ENCODE results near the gene SYT5.
"Not testable (repeated sequence)": the region's sequence is repeated elsewhere in the genome, so short reads cannot be mapped to it uniquely, and the experiment has no call there.

Gene SYT5

GRCh38 chr19:55220525-55220924, 40.4 kb upstream of the SYT5 start:
- no peak for FAIRE-seq

DNA sequence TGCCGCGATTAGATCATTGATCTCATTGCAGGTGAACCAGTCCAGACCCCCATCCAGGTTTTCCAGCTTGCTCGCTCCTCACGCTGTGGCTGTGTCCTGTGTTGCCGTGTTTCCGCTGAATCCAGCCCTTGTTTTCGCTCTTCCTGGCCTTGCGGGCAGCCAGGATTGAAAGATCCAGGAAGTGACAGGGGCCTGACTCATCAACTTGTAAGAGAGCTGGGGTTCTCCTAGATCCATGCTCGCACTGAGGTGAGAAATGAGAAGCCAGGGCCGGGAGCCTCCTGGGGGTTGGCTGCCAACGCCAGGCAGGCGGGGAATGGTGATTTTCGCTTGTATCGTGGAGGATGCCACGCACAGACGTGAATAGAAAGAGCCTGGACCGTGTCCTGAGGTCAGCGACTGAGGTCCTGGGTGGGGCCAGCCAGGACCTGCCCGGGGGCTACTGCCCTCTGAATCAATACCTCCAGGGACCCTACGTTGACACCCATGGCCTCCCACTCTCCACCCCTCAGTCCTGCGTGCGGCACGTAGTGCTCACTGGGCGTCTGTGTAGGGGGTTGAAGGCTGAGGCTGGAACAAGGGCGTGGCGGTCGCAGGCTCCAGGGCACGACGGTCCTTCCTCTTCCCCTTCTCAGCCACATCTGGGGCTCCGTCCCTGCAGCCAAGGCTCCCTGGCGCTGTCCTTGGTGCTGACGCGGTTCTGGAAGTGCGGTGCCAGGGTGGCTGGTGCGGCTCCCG, 36.5 kb upstream of the SYT5 start:
- peak; percentile 43; the same call in 1 of the 2 replicates for TF ChIP-seq POLR2A (IDR thresholded peaks at IDR 0.05; ENCODE audit: low read depth, low read length)
- peak; percentile 6 for FAIRE-seq
- peak; percentile 99 for DNase-seq (ENCODE audit: insufficient read length, low spot score)

More at GRCh38 chr19:55220525-55220924, 40.4 kb upstream of the SYT5 start:
- DNase-seq (ENCODE audit: insufficient read length, low spot score): no peak
- no peak for TF ChIP-seq POLR2A (IDR thresholded peaks at IDR 0.05; ENCODE audit: low read depth, low read length)

DNA sequence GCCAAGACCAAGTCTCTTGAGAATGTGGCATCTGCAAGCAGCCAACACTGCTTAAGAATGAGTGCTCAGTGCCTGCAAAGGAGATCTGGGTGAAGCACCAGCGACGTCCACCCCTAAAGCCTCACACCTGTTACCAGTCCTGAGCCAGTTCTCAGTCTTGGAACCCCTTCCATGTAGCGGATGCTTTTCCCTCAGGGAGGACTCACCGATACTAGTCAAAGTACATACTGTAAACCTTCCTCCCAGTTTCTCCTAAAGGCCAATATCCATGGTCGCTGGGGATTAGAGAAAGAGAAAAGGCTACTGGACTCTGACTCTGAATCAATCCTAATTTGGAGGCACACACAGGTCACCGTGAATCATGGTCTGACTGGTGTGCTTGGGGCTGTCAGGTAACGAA, 33.5 kb upstream of the SYT5 start:
- no peak for DNase-seq (ENCODE audit: insufficient read length, low spot score)
- no peak for TF ChIP-seq POLR2A (IDR thresholded peaks at IDR 0.05; ENCODE audit: low read depth, low read length)
- FAIRE-seq: no peak

DNA sequence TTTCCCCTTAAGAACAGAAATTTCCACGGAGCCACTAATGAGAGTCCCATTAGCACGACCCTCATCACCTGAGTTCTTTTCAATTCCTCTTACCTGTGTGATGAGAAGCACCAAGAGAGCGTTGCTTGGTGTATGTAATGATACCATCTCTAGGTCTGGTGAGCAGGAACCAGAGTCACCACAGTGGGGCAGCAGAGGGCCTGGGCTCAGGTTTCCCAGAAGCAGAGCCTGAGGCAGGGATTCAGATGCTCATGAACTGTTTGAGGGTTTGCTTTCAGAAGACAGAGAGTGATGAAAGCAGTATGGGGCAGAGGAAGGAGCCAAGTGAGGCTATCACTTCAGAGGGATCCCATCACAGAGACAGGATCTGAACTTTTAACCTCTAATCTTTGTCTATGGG, 32.4 kb upstream of the SYT5 start:
- FAIRE-seq (no peak), DNase-seq (ENCODE audit: insufficient read length, low spot score) (no peak)
- TF ChIP-seq POLR2A (IDR thresholded peaks at IDR 0.05; ENCODE audit: low read depth, low read length): no peak

- no peak for TF ChIP-seq POLR2A (IDR thresholded peaks at IDR 0.05; ENCODE audit: low read depth, low read length)
- FAIRE-seq (no peak), DNase-seq (ENCODE audit: insufficient read length, low spot score) (peak; percentile 91)
Measured at GRCh38 chr19:55209693-55210472, 29.8 kb upstream of the SYT5 start.

DNA sequence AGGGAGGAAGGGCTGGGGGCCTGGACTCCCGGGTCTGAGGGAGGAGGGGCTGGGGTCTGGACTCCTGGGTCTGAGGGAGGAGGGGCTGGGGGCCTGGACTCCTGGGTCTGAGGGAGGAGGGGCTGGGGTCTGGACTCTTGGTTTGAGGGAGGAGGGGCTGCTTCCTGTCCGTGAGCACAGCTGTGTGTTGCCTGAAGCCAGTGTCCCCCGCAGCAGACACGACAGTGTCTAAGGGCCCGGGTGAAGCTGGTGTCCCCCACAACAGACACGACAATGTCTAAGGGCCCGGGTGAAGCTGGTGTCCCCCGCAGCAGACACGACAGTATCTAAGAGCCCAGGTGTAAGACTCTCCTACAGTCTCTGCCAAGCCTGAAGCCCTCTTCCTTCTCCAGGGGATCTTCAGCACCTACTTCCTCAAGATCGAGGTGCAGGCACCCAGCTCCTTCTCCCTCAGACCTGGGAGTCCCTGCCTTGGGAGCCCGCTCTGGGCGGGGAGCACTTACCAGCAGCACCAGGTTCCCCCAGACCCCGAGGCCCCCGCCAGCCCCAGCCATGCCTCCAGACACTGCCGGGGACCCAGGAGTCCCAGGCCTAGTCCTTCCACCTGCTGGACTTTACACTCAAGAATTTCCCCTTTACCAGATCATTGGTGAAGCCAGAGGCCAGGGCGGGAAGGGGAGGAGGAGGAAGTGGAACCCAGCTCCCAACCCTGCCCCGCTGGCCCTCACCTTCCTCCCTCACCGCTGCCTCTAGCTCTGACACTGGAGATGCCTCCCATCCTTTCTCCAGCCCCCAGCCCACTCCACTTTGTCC, 29.0 kb upstream of the SYT5 start, which contains the start of gene PTPRH:
PTPRH (minus strand) TSS at position 622 of the 813 bp plus-strand sequence; CDS start at position 554, 68 bp downstream.
- TF ChIP-seq POLR2A (IDR thresholded peaks at IDR 0.05; ENCODE audit: low read depth, low read length): no peak
- DNase-seq (ENCODE audit: insufficient read length, low spot score) (no peak), FAIRE-seq (no peak)

- TF ChIP-seq POLR2A (IDR thresholded peaks at IDR 0.05; ENCODE audit: low read depth, low read length): peak; percentile 72
- DNase-seq (ENCODE audit: insufficient read length, low spot score) (peak; percentile 99), FAIRE-seq (no peak)
Measured at GRCh38 chr19:55206664-55207500, 26.8 kb upstream of the SYT5 start.

- not testable (repeated sequence) for FAIRE-seq; DNase-seq (ENCODE audit: insufficient read length, low spot score)
Measured at GRCh38 chr19:55202199-55202598, 22.1 kb upstream of the SYT5 start.

DNA sequence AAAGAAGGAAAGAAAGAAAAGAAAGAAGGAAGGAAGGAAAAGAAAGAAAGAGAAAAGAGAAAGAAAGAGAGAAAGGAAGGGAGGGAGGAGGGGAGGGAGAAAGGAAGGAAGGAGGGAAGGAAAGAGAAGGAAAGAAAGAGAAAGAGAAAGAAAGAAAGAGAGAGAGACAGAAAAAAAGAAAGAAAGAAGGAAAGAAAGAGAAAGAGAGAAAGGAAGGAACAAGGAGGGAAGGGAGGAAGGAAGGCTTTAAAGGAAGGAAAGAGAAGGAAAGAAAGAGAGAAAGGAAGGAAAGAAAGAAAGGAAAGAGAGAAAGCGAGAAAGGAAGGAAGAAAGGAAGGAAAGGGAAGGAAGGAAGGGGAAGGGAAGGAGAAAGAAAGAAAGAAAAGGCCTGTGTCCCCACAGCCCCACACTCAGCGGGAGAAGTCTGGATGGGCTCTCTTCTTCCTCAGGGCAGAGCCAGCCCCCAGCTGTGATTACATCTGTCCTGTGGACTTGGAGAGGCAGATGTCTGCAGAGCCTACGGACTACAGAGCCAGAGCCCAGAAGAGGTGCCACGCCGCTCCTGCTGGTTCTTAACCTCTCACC, 19.6 kb upstream of the SYT5 start:
- DNase-seq (ENCODE audit: insufficient read length, low spot score) (no peak), FAIRE-seq (no peak)
- TF ChIP-seq POLR2A (IDR thresholded peaks at IDR 0.05; ENCODE audit: low read depth, low read length): no peak

DNA sequence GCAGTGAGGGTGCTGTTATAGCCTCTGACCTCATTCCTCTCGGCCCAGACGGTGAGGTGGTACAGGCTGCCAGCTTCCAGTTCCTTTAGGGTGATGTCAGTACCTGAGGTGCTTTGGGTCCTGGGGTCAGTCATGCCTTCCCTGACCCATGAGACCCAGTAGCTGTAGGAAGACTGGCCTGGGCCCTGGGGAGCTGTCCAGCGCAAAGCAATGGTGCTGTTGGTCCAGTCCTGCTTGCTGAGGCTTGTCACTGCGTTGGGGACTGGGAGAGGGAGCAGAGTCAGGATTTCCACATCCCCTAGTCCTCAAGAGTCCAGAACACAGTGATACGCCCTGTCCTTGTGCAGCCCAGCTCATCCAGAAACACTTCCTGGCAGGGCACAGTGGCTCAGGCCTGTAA, 18.6 kb upstream of the SYT5 start:
- no peak for TF ChIP-seq POLR2A (IDR thresholded peaks at IDR 0.05; ENCODE audit: low read depth, low read length)
- no peak for DNase-seq (ENCODE audit: insufficient read length, low spot score)

GRCh38 chr19:55197528-55197927, 17.4 kb upstream of the SYT5 start:
- TF ChIP-seq POLR2A (IDR thresholded peaks at IDR 0.05; ENCODE audit: low read depth, low read length): no peak
- DNase-seq (ENCODE audit: insufficient read length, low spot score) (no peak), FAIRE-seq (no peak)

More for the DNA sequence above, 18.6 kb upstream of the SYT5 start:
- no peak for FAIRE-seq

GRCh38 chr19:55196803-55197202, 16.7 kb upstream of the SYT5 start:
- FAIRE-seq: no peak
- DNase-seq (ENCODE audit: insufficient read length, low spot score): no peak
- no peak for TF ChIP-seq POLR2A (IDR thresholded peaks at IDR 0.05; ENCODE audit: low read depth, low read length)

DNA sequence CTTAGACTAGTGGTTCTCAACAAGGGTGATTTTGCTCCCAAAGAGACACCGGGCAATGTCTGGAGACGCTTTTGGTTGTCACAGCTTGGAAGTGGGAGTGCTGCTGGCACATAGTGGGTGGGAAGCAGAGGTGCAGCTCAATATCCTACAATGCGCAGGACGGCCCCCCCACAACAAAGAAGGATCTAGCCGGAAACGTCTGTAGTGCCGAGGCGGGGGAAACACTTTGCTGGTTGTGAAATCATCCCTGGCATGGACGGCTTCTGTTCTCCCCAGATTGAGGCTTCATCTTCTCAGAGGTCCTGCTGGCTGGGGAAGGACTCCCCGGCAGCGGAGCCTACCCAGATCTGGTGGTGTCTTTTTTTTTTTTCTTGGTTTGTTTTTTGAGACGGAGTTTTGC, 13.4 kb upstream of the SYT5 start:
- no peak for FAIRE-seq
- no peak for DNase-seq (ENCODE audit: insufficient read length, low spot score)
- no peak for TF ChIP-seq POLR2A (IDR thresholded peaks at IDR 0.05; ENCODE audit: low read depth, low read length)
